ENCODE data around the gene IL10. TPM values are rescaled to one million over a fixed set of nuclear protein-coding genes. Genes with fewer than 3 reads are reported as not detected.
A peak's percentile ranks its signal among the peaks of the same experiment; 100 is the strongest.

Gene IL10
- total RNA-seq, 2 donors from 2014 or later: 0.95 TPM; not detected in 1

DNA sequence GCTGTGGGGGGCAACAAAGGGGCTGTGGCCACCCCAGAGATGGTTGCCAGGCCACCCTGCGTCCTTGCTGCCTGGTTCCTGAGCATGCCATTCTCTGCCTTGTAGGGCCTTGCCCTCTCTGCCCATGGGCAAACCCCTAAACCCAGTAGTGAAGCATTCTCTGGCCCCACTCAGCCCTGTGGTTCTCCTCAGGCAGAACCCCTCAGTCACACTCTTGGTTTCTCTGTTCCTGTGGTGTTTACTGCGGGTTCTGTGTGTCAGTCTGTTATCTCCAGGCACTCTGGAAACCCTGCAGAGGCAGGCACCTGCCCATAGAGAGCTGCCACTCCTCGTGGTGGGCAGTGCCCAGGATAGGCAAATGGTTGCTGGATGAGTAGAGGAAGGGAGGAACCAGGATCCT lies 42.8 kb downstream of the IL10 start:
- ATAC-seq: peak; percentile 64 to 69
- Mint-ChIP-seq H3K4me3 (peak overlapping the region; percentile 22), H3K27ac (peak overlapping the region in 1 of 2 donors; percentile 40), H3K27me3 (no peaks in the 10 kb centered on the region), H3K4me1 (ENCODE audit: low read depth in 2 of 2) (peaks cover 54 to 61% of the 10 kb centered on the region in 2 donors), H3K9me3 (no peaks in the 10 kb centered on the region), H3K36me3 (peaks cover 9% of the 10 kb centered on the region)
- DNase-seq (ENCODE audit: low spot score): no peak

DNA sequence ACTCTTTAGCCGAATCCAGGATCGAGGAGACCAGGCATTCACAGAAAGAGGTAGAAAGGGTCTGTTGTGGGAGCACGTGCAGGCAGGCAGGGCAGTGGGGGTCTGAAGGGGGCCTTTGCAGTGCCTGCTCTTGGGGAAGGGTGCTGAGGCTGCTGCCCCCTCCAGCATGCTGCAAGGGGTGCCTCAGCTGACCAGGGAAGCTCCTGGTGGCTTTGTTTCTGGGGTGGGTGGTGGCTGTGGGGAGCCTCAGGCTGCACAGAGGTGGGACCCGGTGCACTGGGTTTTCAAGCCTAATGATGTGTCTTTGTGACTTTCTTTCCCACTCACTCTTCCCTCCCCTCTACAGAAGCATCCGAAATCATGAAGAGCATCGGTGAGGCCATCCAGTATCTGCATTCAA lies 43.2 kb downstream of the IL10 start:
- H3K27ac Mint-ChIP-seq: peak overlapping the region in 1 of 2 donors; percentile 40
- H3K36me3 Mint-ChIP-seq: peaks cover 9% of the 10 kb centered on the region
- no peaks in the 10 kb centered on the region for H3K9me3 Mint-ChIP-seq
- ATAC-seq: no peak
- H3K4me3 Mint-ChIP-seq: peak overlapping the region; percentile 22
- H3K4me1 Mint-ChIP-seq (ENCODE audit: low read depth in 2 of 2): peaks cover 55 to 60% of the 10 kb centered on the region in 2 donors
- no peaks in the 10 kb centered on the region for H3K27me3 Mint-ChIP-seq
- no peak for DNase-seq (ENCODE audit: low spot score)

DNA sequence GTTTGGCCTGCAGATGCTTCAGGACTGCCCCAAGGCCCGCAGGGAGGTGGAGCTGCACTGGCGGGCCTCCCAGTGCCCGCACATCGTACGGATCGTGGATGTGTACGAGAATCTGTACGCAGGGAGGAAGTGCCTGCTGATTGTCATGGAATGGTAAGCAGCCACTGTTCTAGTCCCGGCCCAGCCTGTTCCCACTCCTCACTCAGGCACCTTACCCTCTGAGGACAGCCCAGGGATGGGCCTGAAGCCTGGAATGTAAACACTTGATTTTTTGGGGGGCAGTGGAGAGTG lies 43.7 kb downstream of the IL10 start:
- ATAC-seq: no peak
- peaks cover 59 to 61% of the 10 kb centered on the region in 2 donors for H3K4me1 Mint-ChIP-seq (ENCODE audit: low read depth in 2 of 2)
- H3K4me3 Mint-ChIP-seq: peak overlapping the region; percentile 22
- no peak for DNase-seq (ENCODE audit: low spot score)
- peaks cover 9% of the 10 kb centered on the region for H3K36me3 Mint-ChIP-seq
- H3K27me3 Mint-ChIP-seq: no peaks in the 10 kb centered on the region
- H3K27ac Mint-ChIP-seq: no peak overlapping the region
- no peaks in the 10 kb centered on the region for H3K9me3 Mint-ChIP-seq

DNA sequence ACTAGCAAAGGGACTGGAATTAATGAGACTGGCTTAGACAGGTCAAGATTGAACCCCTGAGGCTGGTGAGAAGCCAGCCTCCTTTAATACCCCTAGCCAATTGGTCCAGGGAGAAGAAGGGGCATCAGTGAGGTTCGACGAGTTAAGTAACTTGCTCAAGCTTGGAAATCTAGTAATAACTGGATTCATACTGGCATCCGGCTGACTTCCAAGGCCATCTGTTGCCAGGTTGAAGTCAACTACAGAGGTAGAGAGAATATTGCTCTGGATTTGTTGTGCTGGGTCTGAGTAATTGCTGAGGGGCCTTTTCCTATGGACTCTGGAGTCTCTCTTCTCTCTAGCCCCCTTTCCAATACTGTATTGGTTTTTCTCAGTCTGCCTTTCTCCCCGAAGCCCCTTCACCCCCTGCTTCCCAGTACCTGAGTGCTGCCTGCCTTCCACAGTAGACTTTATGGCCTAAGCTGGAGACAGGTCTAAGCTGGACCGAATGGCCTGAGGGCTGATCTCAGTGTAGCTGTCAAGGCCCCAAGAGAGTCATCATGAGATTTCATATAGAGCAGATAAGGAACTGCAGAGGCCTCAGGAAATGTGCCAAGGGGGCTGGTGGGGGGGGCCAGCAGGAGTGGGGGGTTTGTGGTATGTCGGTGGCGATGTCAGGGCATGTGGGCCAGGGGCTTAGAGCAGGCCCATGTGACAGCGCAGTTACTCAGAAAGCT lies 44.2 kb downstream of the IL10 start:
- Mint-ChIP-seq H3K4me1 (ENCODE audit: low read depth in 2 of 2) (peaks cover 60 to 64% of the 10 kb centered on the region in 2 donors), H3K27me3 (no peaks in the 10 kb centered on the region), H3K4me3 (no peak overlapping the region)

DNA sequence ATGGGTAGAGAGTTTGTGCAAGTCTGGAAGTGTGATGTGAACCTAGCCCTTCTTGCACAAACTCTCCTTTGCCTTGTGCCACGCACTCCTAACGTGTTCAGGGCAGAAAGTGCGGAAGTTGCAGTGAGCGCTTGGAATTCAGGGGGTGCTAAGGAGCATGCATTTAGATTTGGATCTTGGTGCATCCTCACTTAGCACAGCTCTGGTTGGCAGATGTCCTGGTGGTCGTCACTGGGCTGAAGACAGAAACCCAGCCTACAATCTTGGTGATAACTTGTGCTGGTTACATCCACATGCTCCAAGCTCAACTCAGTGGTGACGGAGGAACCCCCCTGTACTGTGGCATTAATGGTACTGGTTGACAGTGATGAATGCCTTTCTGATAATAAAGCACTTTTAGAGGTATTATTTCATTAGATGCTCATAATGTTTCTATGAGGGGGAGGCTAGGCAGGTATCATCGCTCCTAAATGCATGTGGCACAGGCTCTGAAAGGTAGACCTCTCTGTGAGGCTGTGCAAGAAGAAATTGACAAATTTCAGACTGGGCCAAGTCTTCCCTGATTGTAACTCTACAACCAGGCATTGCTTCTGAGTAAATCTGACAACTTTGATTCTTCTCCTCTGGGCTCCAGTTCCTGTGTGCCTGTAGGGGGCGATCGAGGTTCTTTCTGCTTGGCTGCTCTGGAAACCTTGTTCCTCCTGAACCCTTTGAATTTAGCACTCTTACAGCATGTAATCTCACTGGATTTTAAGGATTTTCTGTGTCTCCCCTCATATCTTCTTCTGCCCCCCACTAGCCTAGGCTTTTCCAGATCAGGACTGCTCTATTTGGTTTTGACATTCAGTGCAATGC lies 47.0 kb downstream of the IL10 start:
- Mint-ChIP-seq H3K9me3 (no peaks in the 10 kb centered on the region), H3K27ac (no peak overlapping the region), H3K36me3 (no peaks in the 10 kb centered on the region), H3K4me3 (no peak overlapping the region), H3K27me3 (no peaks in the 10 kb centered on the region), H3K4me1 (ENCODE audit: low read depth in 2 of 2) (peaks cover 57 to 70% of the 10 kb centered on the region in 2 donors)
- no peak for ATAC-seq
- no peak for DNase-seq (ENCODE audit: low spot score)

More for the DNA sequence above, 44.2 kb downstream of the IL10 start:
- no peak for DNase-seq (ENCODE audit: low spot score)
- ATAC-seq: no peak
- Mint-ChIP-seq H3K36me3 (peaks cover 9% of the 10 kb centered on the region), H3K9me3 (no peaks in the 10 kb centered on the region), H3K27ac (no peak overlapping the region)

DNA sequence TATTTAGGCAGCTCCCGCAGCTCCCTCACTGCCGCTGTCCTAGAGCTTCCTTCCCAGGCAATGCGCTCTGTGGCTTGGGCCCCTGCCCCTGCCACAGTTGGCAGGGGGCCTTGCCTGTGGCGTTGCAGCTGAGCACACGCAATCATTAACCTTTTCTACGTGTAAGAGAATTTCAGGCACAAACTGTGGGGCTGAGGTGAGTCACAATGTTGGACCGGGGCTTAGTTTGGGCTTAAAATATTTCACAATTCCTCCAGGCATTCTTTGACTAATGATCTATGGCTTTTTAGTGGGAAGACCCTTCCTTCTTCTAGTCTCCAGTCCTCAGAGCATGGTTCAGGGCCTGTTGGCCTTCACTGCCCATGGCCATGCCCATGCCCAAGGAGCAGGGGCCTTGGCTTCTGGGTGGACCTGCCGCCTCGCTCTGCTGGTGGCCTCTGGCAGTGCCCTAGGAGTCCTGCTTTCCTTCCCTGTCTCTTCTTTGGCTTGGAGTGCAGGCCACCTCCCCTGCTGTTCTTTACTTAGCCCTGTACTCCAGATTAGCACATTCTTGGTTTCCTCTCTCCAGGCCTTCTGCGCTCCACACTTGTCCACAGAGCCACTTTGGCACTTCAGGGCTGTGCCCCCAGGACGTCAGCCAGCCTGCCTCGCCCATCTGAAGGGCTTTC lies 48.4 kb downstream of the IL10 start:
- H3K36me3 Mint-ChIP-seq: no peaks in the 10 kb centered on the region
- H3K9me3 Mint-ChIP-seq: no peaks in the 10 kb centered on the region
- peaks cover 53 to 65% of the 10 kb centered on the region in 2 donors for H3K4me1 Mint-ChIP-seq (ENCODE audit: low read depth in 2 of 2)
- ATAC-seq (no peak), DNase-seq (ENCODE audit: low spot score) (no peak)
- H3K4me3 Mint-ChIP-seq: no peak overlapping the region
- no peak overlapping the region for H3K27ac Mint-ChIP-seq
- no peaks in the 10 kb centered on the region for H3K27me3 Mint-ChIP-seq

DNA sequence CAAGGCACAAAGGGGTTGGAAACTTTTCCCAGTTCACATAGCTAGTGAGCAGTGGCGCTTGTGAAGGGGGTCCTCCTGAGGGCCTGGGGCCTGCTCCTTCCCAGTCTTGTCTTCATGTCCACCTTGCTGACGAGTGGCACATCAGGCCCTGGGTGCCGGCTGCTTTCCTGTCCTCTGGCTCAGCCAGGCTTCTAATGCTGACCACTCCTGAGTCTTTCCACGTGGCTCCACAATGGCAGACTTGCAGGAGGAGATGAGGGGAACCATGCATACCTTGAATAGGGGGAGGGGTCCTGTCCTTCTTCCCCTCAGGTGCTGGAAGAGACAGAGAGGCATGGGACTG lies 48.9 kb downstream of the IL10 start:
- no peaks in the 10 kb centered on the region for H3K27me3 Mint-ChIP-seq
- no peak for DNase-seq (ENCODE audit: low spot score)
- no peaks in the 10 kb centered on the region for H3K36me3 Mint-ChIP-seq
- no peak overlapping the region for H3K4me3 Mint-ChIP-seq
- ATAC-seq: no peak
- no peak overlapping the region for H3K27ac Mint-ChIP-seq
- H3K4me1 Mint-ChIP-seq (ENCODE audit: low read depth in 2 of 2): peaks cover 53 to 65% of the 10 kb centered on the region in 2 donors
- no peaks in the 10 kb centered on the region for H3K9me3 Mint-ChIP-seq

DNA sequence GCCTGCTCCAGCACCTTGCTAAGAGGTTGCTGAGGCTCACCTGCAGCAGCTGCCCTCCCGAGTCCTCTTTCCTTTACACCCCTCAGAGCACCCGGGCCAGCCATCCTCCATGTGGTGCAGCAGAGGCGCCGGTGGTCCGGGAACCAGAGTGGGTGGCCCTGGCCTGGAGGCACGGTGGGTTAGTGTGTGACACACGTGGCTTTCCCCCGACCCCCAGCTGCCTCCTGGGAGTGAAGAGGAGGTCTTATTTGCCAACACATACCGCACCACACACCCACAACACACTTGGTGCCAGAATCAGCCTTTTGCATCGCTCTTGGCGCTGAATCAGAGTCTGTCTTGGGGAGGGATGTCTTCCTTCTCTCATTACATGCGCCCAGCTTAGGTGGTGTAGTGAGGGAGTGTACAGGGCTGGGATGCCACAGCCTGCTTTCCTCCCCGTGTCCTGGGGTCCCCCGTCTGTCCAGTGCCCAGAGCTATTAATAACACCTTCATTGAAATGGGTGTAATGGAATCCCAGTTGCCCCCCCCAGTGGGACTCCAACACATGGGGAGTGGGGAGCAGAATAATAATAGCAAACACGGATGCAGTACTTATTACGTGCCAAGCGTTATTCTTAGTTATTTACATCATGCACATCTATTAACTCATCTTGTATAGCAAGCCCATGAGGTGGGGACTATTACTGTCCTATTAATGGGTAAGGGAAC lies 49.4 kb downstream of the IL10 start:
- no peak for DNase-seq (ENCODE audit: low spot score)
- Mint-ChIP-seq H3K4me1 (ENCODE audit: low read depth in 2 of 2) (peaks cover 51 to 63% of the 10 kb centered on the region in 2 donors), H3K27ac (peak overlapping the region in 1 of 2 donors; percentile 50), H3K9me3 (no peaks in the 10 kb centered on the region), H3K27me3 (no peaks in the 10 kb centered on the region), H3K36me3 (no peaks in the 10 kb centered on the region), H3K4me3 (no peak overlapping the region)
- peak in 1 of 2 donors; percentile 41 for ATAC-seq

DNA sequence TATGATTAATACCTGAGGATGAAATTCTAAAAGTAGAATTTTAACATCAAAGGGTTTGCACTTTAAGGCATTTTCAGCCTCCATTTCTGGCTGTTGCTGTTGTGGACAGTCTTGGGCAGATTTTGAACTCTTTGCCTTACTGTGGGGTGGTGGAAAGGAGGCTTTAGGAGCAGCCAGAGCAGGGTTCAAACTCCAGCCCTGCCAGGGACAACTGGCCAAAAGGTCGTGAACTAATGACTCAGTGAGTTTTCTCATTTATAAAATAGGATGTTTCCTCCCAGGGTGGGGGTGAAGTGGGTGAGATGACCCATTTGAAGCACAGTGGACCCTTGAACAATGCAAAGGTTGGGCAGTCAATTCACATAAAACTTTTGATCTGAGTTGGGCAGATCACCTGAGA lies 50.8 kb downstream of the IL10 start:
- Mint-ChIP-seq H3K4me3 (no peak overlapping the region), H3K4me1 (ENCODE audit: low read depth in 2 of 2) (peaks cover 59 to 70% of the 10 kb centered on the region in 2 donors), H3K36me3 (no peaks in the 10 kb centered on the region), H3K9me3 (no peaks in the 10 kb centered on the region), H3K27me3 (no peaks in the 10 kb centered on the region), H3K27ac (peak overlapping the region; percentile 7 to 10)
- ATAC-seq: no peak
- no peak for DNase-seq (ENCODE audit: low spot score)

DNA sequence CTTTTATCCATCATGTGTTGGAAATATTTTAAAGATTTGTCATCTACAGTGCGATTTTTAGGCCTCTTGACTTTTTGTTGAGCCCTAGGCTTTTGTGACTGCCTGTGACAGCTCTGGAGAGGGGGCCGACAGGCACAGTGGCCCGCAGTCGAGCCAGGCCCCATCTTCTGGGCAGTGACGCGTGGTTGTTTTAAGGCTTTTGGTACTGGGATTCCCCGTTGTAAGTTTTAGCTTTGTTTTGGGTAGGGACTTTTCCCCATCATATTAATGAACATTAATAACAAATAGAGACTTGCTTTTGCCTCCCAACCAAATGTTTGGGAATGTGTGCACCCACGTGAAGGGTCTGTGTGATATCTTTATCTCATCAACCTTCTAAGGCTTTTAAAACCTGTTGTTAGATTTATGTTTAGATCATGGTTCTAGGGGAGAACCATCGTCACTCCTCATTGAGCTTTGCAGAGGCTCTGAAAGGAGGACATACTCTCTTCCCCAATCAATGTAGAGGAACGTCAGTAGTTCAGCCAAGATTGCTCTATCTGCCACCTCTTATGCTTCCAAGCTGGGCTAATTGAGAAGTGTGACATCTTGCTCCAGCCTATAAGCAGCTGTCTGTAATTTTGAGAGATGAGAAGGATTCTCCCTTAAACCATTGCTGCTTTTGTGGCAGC lies 53.0 kb downstream of the IL10 start:
- no peaks in the 10 kb centered on the region for H3K9me3 Mint-ChIP-seq
- ATAC-seq (no peak), DNase-seq (ENCODE audit: low spot score) (no peak)
- H3K27ac Mint-ChIP-seq: peak overlapping the region; percentile 59 to 72
- peak overlapping the region; percentile 54 for H3K4me3 Mint-ChIP-seq
- no peaks in the 10 kb centered on the region for H3K27me3 Mint-ChIP-seq
- peaks cover 67 to 74% of the 10 kb centered on the region in 2 donors for H3K4me1 Mint-ChIP-seq (ENCODE audit: low read depth in 2 of 2)
- no peaks in the 10 kb centered on the region for H3K36me3 Mint-ChIP-seq

DNA sequence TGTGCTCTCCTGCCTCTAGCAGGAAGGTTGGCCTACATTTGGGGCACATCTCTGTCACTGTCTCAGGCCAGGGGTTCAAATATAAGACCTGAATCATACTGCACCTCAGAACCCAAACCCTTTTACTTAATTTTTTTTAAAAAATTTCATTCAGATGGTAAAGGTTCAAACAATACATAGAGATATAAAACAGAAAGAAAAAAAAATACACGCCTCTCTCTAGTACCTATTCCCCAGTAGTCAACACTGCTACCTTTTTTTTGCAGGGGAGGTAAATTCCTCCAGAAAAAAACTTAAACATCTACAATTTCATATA lies 54.7 kb downstream of the IL10 start:
- H3K27me3 Mint-ChIP-seq: no peaks in the 10 kb centered on the region
- peak overlapping the region; percentile 88 to 91 for H3K27ac Mint-ChIP-seq
- no peaks in the 10 kb centered on the region for H3K36me3 Mint-ChIP-seq
- ATAC-seq (no peak), DNase-seq (ENCODE audit: low spot score) (no peak)
- H3K4me3 Mint-ChIP-seq: peak overlapping the region; percentile 88
- peaks cover 72 to 74% of the 10 kb centered on the region in 2 donors for H3K4me1 Mint-ChIP-seq (ENCODE audit: low read depth in 2 of 2)
- H3K9me3 Mint-ChIP-seq: no peaks in the 10 kb centered on the region
